Lung microvascular endothelial cell (primary cell): Measurements from ENCODE around the gene C6orf132. TPM values are rescaled to one million over a fixed set of nuclear protein-coding genes. Genes with fewer than 3 reads are reported as not detected.
A peak's percentile ranks its signal among the peaks of the same experiment; 100 is the strongest.
"Not testable (repeated sequence)": the region's sequence is repeated elsewhere in the genome, so short reads cannot be mapped to it uniquely, and the experiment has no call there.

ENCODE experiments used
- DNase-seq, 2 donors: peaks; one replicate each; pipeline versions ENCODE4 v3.0.0 to v3.0.0-alpha.2; 2010; ENCODE audit warnings: low read depth in 2 of 2
- total RNA-seq: library from RNA; depleted of rRNA; stranded (reverse); fragments of >200 nt; gene quantifications from 2 replicates; pipeline ENCODE4 v1.2.1, GENCODE V29; 2014

C6orf132 gene
- total RNA-seq, 1 donor from 2014 or later, result under 0.01 TPM

DNA sequence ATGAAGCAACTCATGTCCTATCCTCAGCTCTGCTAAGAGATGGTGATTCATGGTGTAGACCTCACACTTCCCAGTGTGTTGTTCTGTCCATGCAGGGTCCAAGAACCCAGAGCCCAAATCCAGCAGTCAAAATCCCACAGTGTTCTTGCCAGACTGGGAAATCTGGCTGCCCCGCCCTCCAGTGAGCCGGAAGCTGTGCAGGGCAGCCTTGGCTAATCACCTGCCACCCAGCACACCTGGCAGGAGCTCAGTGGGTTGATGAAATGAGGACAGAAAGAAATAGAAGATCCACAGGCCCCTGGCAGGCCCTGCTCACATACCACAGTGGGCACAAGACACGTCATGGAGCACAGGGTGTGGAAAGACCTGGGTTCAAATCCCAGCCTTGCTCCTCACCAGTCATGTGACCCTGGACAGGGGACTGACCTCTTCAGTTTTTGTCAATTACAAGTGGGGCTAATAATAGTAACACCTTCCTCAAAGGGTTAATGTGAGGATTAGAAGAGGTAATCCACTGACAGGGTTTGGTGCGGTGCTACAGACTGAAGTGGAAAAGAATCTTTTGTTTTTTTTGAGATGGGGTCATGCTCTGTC is 17.1 kb upstream of the C6orf132 start:
- no peak for DNase-seq

DNA sequence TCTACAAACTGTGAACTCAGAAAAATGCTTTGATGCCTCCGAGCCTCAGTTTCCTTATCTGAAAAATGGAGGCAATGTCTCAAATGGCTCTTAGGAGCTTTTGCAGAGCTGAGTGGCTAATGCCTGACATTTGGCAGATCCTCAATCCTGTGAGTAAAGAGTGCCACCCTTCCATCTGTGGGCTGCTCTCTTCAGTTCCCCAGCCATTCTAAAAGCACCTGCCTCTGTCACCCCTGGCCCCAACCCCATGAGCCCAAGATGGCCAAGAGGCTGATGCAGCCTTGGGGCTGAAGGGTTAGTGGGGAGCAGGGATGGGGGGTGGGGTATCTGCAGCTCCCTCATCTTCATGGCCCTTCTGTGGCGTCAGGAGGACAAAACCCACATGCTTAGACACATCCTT is 16.2 kb upstream of the C6orf132 start:
- no peak for DNase-seq

DNA sequence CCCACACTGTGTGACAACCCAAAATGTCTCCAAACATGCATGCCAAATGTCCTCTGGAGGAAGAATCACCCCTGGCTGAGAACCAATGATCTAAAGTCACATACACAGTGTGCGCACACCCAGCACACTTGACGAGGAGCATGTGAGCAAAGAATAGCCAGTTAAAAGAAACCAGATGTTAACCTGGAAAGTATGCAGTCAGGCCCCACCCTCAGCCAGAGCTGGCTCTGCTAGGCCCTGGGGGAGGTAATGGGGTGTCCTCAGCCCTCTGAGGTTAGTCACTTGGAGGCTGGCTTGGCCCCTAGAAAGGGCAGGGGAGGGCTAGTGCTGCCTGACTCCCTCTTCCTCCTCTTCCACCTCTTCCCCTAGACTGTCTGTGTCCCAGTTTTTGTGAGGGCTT is 15.6 kb upstream of the C6orf132 start:
- no peak for DNase-seq

DNA sequence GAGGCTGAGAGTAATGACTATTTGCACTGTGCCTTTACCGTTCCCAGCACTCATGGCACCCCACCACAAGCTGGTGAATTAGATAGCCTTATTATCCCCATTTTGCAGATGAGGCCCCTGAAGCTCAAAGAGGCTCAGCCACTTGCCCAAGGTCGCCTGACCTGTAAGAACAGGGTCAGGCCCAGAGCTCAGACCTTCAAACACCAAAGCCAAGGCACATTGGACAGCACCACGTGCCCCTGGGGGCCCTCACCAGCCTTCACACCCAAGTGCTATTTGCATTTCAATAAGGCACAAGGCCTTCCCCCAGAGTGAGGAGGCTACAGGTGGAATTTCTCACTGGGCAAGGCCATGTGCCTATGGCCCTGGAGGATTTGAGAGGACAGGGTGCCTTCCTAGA is 14.2 kb upstream of the C6orf132 start:
- no peak for DNase-seq

DNA sequence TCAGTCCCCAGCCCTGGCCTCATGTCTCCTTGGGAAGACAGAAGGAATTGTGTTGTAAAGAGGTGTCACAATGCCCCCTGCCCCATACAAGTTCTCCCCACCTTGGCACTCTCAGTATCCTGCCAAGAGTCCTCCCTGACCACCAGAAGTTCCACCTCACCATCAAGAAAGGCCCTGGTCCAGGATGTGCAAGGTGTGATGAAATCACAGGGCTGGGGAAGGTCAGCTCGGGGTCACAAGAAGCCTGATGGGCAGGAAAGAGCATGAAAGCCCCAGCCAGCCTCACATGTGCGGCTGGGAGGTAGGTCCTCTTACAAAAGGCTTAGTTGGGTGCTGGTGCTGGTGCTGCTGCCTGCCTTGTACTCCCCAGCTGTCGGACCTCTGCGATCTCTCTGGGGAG is 12.9 kb upstream of the C6orf132 start:
- DNase-seq, result no peak

DNA sequence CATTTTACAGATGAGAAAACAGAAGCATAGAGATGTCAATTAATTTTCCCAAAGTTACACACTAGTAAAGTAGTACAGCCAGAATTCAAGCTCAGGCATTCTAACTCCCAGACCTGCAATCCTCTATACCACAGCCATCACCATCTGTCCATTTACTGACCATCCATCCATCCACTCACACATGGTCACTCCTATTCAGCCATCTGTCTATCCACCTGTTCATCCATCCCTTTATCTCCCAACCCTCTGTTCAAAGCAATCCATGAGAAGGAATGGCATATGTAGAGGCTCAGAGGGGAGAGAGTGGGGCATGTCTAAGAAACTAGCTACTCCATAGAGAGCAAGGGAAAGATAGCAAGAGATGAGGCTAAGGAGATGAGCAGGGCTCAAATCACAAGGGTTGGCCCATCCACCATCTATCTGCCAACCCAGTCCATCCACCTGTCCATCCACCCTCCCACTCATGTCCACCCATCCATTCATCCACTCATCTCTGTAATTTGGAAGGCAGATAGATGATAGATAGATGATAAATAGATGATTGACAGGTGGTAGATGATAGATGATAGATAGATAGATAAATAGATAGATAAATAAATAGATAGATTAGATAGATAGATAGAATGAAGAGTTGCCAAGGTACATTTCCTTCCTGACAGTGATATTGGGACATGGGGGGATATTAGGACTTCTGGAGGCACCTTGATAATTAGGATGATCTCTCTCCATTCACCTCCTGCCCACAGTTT is 12.2 kb upstream of the C6orf132 start:
- no peak for DNase-seq

DNA sequence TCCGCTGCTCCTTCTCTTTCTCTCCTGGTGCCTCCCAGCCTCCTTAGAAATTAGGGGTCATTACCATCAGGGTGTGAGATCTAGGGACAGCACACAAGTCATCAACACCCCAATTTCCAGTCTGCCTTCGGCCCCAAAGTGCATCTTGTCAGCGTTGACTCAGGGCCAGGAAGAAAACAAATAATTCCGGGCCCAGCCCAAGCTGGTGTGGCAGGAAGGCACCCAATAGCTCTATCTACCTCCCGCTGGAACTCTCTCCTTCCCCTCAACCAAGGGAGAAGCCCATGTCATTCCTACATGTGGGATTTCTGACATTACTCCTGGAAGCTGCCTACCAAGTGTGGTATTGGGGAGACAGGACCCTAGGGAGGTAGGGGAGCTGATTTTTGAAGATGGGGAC is 11.5 kb upstream of the C6orf132 start:
- DNase-seq, result no peak

DNA sequence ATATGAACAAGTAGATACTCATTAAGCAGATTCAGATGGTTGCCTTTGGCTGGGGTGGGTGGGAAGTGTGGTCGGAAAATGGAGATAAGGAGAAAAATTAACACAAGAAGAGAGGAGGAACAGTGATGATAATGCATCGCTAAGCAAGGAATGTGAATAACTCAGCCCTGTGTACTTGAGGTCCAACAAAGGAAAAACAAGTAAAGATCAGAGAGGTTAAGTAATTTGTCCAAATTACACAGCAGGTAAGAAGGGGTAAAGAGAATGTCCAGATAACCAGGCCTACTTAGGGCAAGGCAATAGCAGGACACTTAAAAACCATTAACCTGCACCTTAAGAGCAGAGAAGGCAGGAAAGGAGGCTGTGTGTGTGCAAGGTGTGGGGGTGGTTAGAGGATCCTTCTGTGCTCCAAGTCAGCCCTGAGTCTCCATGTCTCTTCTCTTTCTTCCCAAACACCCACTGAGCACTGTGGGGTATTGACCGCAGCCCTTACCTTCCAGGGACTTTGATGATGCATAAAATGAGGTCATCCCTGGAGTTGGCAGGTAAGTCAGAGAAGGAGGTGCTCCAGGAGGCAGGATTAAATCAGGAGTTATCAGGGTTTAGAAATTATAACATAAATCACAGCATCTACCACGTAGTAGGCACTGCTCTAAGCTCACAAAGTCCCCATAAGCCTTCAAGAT is 10.3 kb upstream of the C6orf132 start:
- DNase-seq, result not testable (repeated sequence)

DNA sequence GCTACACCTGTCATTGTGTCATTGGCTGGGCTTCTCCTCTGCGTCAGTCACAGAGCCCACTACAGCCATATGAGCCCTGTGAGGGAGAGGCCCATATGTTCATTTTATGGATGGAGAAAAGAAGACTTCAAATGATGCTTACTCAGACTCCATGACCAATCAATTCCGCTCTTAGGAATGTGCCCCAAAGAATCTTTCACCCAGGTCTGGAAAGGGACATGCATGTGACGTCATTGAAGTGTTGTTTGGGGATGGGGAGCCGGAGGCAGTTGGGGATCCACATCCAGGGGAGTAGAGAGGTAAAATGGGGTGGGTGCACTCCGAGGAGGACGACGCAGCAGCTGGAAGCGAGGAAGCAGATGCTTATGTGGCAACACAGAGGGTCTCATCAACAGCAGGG is 9.6 kb upstream of the C6orf132 start:
- no peak for DNase-seq

DNA sequence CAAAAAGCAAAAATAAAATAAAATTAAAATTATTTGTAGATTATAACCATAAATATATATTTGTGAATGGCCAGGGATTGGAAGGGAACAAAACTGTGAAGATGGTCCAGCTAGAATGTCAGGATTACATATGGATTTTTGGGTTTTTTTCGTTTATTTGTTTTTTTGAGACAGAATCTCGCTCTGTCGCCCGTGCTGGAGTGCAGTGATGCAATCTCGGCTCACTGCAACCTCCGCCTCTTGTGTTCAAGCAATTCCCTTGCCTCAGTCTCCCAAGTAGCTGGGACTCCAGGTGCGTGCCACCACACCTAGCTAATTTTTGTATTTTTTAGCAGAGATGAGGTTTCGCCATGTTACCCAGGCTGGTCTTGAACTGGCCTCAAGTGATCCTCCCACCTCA is 7.8 kb upstream of the C6orf132 start:
- DNase-seq, result no peak

DNA sequence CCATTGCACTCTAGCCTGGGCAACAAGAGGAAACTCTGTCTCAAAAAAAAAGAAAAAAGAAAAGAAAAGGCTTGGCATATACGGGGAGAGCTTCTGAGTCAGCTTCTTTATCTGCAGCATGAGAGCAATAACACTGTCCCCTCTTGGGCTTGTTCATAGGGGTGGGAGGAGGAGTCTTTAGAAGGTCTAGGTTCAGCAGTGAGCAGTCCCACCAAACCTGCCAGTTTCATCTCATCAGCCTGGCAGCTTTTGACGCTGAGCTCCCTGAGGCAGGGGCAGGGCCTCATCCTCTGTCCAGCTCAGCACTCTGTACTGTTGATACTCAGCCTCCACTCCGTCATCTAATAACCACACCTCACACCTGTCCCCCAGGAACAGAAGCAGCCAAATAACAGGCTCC is 5.6 kb upstream of the C6orf132 start:
- DNase-seq, result no peak

DNA sequence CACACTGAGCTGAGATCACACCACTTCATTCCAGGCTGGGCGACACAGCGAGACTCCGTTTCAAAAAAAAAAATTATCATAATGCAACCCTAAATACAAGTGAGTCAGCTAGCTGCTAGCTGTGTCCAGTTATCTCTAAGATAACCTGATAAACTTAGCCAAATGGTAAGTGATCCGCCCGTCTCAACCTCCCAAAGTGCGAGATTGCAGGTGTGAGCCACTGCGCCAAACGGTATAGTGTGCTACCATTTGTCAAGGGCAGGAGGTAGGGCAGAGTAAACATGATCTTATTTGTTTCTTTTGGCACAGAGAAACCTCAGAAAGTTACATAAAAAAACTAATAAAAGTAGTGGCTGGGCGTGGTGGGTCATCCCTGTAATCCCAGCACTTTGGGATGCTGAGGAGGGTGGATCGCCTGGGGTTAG is 4.7 kb upstream of the C6orf132 start:
- DNase-seq, result no peak

DNA sequence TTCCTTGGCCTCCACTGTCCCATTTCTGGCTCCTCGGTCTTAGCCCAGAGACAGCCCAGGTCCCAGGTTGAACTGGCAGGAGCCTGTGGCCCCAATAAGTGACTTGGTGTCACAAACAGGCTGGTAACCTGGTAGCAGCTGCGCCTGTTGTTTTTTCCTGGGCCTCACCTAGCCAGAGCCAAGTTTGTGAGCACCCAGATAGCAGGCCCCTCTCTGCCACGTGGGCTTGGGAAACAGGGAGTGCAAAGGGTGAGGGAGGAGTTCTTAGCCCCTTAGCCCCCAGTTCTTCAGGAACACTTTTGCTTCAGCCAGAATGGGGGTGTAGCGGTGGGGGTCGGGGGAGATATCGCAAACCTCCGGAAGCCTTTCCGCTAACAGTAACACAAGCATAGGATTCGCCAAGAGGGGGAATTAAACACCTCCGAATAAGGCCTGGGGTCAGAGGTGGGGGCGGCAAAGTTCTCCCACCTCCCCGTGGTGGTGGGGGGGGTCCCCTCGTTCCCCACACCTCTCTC is 760 bp downstream of the C6orf132 start:
- no peak for DNase-seq

DNA sequence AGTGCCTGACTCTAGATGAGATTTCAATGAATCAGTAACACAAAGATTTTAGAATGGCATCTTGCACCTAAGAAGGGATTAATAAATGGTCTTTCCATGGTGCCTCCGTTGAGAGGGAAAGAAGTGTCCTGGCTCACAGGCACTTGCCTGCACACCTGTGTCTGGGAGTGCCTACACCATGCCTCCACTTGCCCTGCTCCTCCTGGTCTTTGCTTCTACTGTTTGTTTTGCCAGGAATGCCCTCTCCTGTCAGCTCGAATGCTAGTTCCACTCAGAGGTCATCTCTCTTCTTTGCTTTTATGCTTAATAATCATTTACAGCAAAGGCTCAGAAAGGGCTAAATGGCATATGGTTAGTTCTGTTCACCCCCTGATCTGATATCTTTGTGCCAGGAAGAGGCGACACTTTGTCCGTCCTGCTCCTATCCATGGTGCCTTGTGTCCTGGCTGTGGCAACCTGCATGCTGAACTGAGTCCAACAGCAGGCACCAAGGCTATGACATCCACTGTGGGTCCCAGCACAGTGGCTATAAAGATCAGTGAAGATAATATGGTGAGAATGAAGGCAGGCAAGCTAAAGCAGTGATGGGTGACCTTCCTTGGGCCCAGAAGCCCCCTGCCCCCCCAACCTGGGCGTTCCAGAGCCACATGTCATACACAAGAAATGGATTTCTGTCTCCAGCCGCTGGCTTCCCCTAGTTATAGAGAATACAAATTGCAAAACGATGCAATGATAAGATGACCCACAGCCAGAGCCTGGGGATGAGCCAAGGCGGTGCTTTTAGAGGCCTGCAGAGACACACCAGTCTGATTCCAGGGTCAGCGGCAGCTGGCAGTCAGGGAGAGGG is 1.4 kb downstream of the C6orf132 start:
- DNase-seq, result no peak

DNA sequence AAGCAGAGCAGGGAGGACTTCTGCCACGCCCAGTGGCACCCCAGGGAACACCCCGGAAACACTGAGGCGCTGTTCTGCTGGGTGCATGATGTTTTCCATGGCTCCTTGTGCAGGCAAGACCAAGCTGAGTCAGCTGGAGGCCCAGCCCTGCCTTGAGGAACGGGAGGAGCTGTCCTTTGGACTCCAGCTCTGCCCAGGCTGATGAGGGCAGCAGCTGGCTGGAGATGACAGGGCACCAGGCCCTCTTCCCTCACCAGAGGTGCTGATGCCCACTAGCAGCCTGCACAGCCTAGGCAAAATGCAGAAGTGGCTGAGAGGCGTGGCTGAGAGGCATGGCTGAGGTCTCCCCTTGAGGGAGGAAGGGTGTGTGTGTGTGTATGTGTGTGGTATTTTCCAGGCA is 2.4 kb downstream of the C6orf132 start:
- DNase-seq, result peak in 1 of 2 donors; percentile 33

DNA sequence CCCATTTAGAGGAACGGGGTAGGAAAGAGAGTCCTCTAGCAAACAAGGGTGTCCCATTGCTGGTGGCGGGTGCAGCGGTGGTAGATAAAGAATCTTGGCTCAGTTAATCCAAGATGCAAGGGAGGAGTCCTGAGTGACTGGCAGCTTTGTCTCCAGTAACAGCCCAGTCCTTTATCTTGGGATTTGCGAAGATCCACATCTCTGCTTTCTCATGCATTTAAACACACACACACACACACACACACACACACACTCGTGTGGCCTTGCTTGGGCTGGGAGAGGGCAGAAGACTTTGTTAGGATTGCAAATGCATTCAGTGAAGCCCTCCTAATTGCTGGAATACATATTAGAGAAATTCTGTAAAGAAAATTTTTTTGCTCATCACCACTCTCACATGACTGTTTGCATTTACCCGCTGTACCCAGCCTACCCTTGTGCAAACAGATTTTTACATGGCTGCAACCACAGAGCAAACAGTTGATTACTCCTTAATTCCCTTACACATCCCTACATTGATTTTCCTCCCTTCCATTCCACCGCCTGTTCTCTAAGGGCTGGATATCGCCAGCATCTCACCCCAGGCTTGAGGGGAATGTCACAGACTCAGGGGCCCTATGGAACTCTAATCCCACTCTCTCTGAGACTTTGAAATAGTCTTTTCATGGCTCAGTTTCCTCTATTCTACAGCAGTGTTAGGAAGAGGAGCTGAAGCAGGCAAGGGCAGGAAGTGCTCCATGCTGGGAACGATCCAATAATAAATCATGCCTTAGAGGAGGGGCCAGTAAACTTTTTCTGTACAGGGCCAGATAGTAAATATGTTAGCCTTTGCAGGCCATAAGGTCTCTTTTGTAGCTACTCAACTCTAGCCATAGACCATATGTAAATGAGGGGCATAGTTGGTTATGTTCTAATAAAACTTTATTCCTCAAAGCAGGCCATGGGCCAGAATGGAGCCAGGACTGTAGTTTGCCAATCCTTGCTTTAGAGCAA is 3.5 kb downstream of the C6orf132 start:
- peak; percentile 24 to 49 for DNase-seq

DNA sequence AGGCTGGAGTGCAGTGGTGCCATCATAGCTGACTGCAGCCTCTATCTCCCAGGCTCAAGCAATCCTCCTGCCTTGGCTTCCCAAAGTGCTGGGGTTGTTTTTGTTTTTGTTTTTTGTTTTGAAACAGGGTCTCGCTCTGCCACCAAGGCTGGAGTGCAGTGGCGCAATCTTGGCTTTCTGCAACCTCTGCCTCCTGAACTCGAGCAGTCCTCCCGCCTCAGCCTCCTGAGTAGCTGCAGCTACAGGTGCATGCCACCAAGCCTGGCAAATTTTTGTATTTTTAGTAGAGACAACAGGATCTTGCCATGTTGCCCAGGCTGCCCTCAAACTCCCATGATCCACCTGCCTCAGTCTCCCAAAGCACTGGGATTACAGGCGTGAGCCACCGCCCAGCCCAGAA is 4.2 kb downstream of the C6orf132 start:
- DNase-seq, result no peak

DNA sequence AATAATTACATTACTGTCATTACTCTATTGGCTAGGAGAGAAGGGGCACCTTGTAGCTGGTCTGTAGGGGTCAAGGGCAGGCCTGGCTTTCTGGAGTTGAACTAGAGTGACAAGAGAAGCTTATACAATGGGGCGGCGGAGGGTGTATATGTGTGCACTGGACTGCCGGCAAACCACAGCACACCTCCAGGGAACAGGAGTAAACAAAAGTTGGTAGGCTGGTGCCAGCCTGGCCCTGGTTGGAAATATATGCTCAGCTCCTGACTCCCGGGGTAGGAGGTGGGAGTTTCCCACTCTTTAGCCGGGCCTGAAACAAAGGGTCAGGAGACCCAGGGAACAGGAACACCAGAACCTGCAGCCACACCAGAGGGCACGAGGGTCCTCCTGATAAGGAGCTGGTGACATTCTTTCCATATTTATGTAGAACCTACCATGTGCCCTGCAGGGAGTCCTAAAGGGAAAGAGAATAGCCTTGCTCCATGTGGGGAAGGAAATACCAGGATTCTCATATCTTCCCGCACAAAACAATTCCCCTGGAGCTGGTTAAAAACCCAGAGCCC is 5.1 kb downstream of the C6orf132 start:
- DNase-seq, result peak in 1 of 2 donors; percentile 33

DNA sequence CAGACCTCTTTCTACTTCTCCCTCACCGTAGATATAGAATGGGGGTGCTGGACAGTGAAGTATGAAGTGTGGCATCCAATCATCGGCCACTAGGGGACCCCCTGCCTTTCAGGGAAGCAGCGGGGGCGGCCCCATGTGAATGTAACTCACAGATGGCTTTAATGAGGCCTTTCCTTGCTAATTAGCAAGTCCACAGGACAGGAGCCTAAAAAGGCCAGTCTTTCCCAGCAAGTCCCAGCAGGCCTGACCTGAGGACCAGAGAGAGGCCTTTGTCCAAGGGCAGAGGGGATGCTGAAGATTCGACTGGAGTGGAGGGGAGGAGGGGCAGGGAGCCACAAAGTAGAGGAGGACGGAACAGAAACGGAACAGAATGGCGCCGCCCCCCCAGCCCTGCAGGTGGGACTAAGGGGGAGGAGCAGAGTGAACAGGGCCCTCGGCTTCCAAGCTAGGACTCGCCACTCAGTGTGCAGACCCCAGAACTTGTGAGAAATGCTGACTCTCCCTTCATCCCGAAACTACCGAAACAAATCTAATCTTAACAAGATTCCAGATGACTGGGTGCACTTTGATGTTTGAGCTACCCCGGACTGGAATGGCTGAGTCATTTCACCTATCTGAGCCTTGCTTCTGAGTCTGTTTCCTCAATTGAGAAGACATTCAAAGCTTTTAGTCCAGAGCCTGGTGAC is 5.8 kb downstream of the C6orf132 start:
- peak in 1 of 2 donors; percentile 51 for DNase-seq

DNA sequence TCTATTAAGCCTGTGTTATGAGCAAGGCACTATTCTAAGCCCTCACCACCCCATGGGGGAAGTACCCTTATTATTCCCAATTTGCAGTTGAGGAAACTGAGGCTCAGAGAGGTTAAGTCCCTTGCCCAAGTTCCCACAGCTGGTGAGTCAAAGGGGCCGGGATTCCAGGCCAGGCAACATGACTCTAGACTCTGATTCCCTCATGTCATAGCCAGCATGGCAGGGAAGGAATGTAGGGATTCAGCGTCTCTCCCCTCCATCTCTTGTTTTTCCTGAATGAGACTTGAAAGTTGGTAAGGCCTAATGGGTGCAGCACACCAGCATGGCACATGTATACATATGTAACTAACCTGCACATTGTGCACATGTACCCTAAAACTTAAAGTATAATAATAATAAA is 6.7 kb downstream of the C6orf132 start:
- DNase-seq, result no peak
